ENCODE data around the gene ACOT7.

DNA sequence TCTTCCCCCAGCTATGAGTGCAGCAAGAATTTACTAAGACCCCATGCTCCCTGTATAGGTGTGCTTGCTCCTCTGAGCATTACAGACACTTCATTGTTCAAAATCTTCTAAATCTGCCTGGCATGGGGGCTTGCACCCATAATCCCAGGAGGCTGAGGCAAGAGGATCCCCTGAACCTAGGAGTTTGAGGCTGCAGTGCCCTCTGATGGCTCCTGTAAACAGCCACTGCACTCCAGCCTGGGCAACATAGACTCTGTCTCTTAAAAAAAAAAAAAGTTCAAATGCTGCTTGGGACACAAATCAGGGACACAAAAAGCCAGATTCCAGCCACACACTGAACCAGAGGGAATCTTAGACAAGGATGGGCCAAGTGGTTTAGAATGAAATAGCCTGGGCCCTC is 3.4 kb upstream of the ACOT7 start:
- TF ChIP-seq, protein P1, sequence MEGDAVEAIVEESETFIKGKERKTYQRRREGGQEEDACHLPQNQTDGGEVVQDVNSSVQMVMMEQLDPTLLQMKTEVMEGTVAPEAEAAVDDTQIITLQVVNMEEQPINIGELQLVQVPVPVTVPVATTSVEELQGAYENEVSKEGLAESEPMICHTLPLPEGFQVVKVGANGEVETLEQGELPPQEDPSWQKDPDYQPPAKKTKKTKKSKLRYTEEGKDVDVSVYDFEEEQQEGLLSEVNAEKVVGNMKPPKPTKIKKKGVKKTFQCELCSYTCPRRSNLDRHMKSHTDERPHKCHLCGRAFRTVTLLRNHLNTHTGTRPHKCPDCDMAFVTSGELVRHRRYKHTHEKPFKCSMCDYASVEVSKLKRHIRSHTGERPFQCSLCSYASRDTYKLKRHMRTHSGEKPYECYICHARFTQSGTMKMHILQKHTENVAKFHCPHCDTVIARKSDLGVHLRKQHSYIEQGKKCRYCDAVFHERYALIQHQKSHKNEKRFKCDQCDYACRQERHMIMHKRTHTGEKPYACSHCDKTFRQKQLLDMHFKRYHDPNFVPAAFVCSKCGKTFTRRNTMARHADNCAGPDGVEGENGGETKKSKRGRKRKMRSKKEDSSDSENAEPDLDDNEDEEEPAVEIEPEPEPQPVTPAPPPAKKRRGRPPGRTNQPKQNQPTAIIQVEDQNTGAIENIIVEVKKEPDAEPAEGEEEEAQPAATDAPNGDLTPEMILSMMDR (IDR thresholded peaks at IDR 0.05; ENCODE audit: low read length) = peak; percentile 37
- TF ChIP-seq EZH2 (IDR thresholded peaks at IDR 0.05; ENCODE audit: borderline replicate concordance, low read length) = no peak
